ENCODE measurements around the gene KCNK7.

DNA sequence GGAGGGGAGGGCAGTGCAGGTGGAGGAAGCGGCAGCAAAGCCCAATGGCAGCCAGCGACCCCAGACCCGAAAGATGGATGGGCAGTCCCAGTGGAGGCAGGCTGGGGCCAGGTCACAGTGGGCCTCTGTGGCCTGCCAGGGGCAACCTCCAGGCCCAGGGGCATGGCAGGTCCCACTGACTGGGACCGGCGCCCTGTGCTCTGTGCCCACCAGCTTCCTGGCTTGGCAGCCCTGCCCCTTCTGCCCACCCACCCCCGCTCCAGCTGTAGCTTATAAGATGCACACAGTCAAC lies 4.3 kb upstream of the KCNK7 start:
- TF ChIP-seq, protein P1, sequence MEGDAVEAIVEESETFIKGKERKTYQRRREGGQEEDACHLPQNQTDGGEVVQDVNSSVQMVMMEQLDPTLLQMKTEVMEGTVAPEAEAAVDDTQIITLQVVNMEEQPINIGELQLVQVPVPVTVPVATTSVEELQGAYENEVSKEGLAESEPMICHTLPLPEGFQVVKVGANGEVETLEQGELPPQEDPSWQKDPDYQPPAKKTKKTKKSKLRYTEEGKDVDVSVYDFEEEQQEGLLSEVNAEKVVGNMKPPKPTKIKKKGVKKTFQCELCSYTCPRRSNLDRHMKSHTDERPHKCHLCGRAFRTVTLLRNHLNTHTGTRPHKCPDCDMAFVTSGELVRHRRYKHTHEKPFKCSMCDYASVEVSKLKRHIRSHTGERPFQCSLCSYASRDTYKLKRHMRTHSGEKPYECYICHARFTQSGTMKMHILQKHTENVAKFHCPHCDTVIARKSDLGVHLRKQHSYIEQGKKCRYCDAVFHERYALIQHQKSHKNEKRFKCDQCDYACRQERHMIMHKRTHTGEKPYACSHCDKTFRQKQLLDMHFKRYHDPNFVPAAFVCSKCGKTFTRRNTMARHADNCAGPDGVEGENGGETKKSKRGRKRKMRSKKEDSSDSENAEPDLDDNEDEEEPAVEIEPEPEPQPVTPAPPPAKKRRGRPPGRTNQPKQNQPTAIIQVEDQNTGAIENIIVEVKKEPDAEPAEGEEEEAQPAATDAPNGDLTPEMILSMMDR (conservative IDR thresholded peaks at IDR 0.05 in 1 of 2, IDR thresholded peaks at IDR 0.05 in 1 of 2; ENCODE audit: extremely low read depth in 1 of 2, insufficient read depth in 1 of 2, low read depth in 1 of 2, low read length in 2 of 2), result no peak
- TF ChIP-seq EZH2 (IDR thresholded peaks at IDR 0.05; ENCODE audit: borderline replicate concordance, low read length), result no peak

Measured in mammary epithelial cell (primary cell).